Effector CD4-positive, alpha-beta T cell (primary cell): ENCODE data around the gene BPIFB2.

Experiments used
- DNase-seq: peaks from one replicate; pipeline ENCODE4 v3.0.0-alpha.2; 2020

Gene BPIFB2

DNA sequence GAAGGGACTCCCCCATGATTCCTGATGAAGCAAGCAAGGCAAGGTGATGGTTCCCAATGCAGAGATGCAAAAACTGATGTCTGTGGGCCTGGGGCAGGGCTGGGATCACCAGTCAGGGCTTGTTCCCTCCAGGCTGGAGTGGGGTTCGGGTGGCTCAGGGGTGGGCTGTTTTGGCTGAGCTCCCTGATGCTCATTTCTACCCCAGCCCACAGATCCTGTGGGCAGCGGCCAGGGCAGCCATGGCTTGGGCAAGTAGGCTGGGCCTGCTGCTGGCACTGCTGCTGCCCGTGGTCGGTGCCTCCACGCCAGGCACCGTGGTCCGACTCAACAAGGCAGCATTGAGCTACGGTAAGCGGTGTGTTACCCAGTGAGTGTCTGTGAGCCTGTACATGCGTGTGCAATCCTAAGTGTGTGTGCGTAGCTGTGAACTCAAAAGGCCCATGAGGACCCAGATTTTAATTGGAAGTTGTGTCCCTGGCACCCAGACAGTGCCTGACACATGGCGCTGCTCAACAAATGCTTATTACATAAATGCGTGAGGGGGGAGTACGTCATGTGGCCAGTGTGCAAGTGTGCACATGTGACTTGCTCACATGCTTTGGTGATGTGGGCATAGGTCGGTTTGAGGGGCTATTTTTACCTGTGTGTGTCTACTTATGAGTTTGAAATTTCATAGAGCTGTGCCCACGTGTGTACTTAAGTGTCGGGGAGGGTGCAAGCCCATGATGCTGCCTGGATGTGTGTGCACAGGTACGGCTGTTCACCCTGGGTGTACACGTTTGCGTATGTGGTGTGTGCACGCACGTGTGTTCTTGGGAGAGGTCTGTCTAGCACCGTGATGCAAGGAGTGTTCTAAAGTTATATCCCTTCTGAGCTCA is 1.1 kb downstream of the BPIFB2 start:
- DNase-seq: no peak

DNA sequence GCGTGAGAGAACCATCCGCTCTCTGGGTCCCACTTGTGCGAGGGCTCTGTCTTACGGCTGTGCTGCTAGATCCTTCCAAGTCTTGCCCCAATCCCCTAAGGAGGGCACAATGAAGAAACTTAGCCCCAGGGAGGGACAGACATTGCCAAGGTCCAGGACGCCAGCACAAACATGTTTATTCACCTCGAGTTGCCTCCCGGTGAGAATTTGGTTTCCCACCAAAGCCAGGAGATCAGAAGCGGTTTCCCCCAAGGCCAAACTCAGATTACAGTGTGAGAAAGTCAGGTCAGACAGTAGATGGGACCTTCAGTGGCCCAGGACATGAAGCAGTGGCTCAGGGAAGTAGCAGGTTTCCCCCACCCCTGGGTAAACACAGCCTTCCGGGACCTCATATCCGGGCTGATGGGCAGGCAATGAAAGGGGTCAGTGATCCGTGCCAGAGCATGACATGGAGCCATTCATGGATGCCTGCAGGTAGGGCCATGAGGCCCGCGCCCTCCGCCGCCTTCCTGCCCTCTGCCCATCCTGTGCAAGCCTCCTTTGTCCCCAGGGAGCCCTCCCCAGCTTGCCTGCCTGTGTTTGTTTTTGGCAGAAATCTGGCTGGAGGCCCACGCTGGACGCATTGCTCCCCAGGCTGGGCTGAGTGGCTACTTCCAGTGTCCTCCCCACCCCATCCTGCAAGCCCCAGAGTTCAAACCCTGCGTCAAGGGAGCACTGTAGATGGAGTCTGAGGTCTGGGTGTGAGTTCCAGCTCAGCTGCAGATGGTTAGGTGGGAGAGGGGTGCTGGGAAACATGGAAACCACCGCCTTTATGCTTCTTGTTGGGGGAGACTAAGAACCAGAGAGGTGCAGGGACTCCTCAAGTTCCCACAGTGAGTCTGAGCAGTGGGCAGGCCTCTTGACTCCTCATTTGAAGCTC is 2.0 kb downstream of the BPIFB2 start:
- no peak for DNase-seq

GRCh38 chr20:33010133-33010504 is 2.6 kb downstream of the BPIFB2 start:
- no peak for DNase-seq

DNA sequence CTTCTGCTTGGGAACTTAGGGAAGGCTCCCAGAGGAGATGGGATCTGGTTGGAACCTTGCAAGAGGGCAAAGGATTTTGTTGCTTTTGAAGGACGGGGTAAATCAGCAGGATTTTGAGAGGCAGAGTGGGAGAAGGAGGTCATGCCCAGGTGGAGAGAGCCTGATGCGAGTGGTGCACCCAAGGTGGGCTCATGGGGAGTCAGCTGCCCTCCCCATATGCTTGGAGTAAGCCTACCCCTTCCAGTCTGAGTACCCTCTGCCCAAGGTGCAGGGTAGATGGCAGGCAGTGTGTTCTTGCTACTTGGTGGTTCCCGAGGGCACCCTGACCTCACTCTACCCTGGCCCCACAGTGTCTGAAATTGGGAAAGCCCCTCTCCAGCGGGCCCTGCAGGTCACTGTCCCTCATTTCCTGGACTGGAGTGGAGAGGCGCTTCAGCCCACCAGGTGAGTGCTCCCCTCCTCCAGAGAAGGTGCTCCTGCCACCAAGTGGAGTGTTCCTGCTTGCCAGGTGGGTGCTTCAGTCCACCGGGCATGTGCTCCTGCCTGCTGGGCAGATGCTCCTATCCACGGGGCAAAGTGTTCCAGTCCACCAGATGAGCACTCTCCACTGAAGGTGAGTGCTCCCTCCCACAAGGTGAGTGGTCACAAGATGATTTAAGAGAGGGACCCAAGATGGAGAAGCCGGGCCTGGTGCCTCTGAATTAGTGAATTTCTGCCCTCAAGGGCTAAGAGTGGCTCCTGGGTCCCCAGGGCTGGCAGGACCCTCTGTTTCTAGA is 3.4 kb downstream of the BPIFB2 start:
- no peak for DNase-seq

DNA sequence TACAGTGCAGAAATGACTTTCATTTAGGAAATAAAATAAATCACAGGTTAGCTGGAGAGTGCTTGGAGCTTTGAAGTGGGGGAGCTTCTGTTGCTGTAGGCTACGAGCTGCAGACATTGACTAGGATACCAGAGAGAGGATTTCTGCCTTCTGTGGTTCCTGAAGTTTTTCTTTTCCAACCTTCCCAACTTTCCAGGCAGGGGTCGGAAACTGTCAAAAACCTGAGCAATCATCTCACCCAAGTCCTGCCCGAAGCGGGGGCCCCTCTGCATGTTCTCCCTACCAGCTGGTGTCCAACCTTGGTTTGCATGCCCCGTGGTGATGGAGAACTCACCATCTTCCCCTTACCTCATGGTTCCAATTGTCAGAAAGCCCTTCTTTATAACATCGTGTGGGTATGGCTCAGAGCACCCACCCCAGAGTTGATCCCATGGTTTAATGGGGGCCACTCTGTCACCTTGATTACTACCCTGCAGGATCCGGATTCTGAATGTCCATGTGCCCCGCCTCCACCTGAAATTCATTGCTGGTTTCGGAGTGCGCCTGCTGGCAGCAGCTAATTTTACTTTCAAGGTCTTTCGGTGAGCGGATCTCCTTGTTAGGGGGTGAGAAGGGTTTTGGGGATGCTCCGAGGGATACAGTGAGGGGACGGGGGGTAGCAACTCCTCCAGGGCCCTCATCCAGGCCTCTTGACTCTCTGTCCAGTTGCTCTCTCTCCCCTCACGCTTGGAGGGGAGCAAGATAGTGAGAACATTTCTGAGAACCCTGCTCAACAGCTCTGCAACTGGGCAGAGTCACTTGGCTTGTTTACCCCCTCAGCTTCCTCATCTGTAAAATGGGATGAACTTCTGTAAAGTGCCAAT is 5.1 kb downstream of the BPIFB2 start:
- DNase-seq: no peak

DNA sequence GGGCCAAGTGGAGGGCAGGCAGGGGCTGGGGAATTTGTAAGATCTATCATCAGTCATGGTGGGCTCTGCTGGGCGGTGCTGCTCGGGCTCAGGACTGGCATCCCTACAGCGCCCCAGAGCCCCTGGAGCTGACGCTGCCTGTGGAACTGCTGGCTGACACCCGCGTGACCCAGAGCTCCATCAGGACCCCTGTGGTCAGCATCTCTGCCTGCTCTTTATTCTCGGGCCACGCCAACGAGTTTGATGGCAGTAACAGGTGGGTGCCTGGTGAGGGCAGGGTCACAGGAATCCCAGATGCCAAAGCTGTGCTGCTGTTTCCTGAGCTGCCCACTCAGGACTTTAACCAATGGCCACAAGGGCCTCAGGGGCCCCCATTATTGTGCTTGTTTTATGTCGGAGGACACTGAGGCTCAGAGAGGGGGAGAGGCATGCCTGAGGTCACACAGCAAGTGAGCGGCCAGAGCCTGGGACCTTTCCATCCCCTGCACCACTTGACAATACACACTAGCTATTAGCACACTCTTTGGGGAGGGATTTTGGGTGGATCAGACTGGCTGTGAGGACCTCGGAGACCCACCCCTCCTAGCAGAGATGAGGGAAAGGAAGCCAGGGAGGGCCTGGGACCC is 6.3 kb downstream of the BPIFB2 start:
- no peak for DNase-seq

DNA sequence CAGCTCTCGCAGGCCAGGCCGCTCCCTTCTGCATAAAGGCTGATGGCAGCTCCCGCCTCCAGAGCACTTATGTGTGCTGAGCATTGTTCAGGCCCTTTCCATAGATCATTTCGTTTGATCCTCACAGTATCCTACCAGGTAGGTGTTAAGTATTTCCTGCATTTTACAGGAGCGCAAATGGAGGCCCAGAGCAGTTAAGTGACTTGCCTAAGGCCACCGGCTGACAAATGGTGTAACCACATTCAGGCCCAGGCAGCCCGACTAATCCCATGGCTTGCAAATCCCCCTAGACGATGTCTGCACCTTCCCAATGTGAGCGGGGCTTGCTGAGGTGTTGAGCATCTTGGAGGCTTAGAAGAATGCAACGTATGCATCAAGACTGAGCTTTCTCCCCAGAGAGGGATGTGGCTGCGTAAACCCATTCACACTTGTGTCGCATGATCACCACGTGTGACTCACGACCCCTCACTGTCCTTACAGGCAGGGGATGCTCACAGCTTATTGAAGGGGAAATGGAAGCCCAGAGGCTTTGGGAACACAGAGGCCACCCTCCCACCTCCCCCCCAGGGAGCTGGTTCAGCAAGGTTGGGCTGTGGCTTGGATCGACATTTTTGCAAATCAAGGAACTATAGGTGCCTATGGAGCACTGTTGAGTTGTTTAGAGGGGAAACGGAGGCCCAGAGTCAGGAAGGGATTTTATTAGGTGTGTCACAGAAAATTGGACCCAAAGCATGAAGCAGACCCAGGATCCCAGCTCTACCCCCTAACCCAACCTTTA is 7.0 kb downstream of the BPIFB2 start:
- no peak for DNase-seq

GRCh38 chr20:33015114-33015484 is 7.6 kb downstream of the BPIFB2 start:
- DNase-seq: no peak

- no peak for DNase-seq
These were observed 8.4 kb downstream of the BPIFB2 start for GRCh38 chr20:33015700-33016580.

DNA sequence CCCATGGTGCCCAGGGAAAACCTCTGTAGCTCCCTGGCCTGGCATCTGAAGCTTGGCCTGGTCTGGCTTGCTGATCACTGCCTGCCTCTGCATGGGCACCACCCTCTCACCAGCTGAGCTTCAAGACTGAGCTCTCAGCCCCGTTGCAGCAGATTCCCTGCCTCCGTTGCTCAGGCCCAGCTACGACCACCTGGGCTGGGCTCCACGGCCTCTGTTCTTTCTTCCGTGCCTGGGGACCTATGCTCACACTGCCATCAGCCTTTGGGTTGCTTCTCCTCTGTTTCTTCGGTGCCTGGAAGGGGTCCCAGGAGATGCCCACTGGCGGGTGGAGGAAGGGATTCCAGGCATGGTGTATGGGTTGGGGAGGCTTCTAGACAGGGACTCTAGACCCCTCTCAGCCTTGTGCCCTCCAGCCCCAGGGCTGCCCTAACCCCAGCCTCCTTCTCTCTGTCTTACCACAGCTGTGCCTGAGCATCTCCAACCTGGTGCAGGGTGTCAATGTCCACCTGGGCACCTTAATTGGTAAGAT is 9.1 kb downstream of the BPIFB2 start:
- DNase-seq: no peak

- DNase-seq: no peak
These were observed 10.0 kb downstream of the BPIFB2 start for GRCh38 chr20:33017542-33017941.

GRCh38 chr20:33018169-33018931 is 10.8 kb downstream of the BPIFB2 start:
- no peak for DNase-seq

DNA sequence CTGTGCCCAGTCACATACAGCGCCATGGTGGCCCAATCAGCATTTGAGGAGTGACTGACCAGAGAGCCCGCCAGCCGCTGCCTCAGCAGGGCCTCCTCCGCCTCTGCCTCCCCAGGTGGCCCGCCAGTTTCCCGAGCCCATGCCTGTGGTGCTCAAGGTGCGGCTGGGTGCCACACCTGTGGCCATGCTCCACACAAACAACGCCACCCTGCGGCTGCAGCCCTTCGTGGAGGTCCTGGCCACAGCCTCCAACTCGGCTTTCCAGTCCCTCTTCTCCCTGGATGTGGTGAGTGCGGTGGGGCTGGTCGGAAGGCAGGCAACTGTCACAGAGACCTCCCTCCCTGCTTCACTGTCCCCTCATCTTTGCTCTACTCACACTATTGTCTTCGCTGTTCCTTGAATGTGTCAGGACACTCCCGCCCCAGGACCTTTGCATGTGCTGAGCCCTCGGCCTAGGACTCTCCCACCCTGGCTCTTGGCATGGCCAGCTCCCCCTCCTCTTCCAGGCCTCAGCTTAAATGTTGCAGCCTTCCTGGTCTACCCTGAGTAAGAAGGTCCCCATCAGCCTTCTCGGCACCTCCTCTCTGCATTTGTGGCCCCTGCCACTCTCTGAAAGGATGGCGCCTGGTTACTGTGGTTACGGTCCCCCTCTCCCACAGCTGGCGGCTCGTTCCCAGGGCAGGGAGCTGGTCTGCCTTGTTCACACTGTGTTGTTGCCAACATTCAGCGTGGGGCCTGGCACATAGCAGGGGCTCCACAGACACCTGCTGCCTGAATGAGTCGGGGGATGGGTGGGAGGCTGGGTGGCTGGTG is 12.2 kb downstream of the BPIFB2 start:
- no peak for DNase-seq

DNA sequence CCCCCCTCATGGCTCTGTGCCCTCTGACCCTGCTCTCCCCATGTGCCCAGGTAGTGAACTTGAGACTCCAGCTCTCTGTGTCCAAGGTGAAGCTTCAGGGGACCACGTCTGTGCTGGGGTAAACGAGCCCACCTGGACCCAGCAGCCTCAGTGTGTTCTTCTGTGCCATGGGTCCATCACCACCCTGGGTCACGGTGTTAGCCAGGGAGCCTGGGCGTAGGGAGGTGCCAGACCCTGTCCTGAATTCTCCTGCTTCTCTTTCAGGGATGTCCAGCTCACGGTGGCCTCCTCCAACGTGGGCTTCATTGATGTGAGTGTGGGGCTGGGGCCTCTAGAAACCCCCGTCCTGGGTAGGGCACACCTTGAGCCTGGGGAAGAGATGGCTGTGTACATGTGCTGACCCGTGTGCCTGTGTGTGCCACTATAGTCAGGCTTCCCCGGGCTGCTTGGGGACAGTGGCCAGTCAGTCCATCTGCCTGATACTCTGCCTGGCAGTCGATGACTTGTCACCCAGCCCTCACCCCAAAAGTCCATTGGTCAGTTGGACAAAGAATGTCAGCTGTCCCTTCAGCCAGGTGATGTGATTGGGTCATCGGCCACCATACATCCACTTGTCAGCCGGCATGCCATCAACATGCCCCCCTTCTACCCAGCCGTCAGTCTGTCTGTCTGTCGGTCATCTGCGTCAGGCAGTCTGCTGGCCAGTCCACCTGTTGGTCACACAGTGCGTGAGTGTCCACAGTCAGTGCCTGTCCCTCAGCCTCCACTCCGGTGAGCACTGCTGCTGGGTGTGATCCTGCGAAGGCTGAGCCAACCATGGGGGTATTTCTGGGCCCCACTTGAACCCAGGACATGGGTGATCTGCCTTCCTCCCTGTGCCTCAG is 13.0 kb downstream of the BPIFB2 start:
- no peak for DNase-seq

GRCh38 chr20:33021879-33022278 is 14.4 kb downstream of the BPIFB2 start:
- no peak for DNase-seq

- no peak for DNase-seq
These were observed 14.8 kb downstream of the BPIFB2 start for GRCh38 chr20:33022289-33022688.
